Upper lobe of left lung (tissue), 6 donors: ENCODE measurements around the gene UBC. TPM values are rescaled to one million over a fixed set of nuclear protein-coding genes. Genes with fewer than 3 reads are reported as not detected.
A peak's percentile ranks its signal among the peaks of the same experiment; 100 is the strongest.

ENCODE experiments used
- ATAC-seq, 2 donors: fragments of 200-7000 bp; cut with Tn5 transposase; one replicate each; pipeline ENCODE4 v1.9.1; 2022; ENCODE audit warnings: mild to moderate bottlenecking in 2 of 2, moderate library complexity in 2 of 2; ENCODE audit not compliant: low FRiP score in 2 of 2
- DNase-seq, 2 donors: peaks; one replicate each; pipeline ENCODE4 v3.0.0-alpha.2; 2019 to 2020
- H3K27ac ChIP-seq, 4 donors: fragments of 200-600 bp; sonication (generic); one replicate each; pipeline ENCODE4 v1.5.1; 2016 to 2019
- H3K27me3 ChIP-seq, 4 donors: fragments of 200-600 bp; sonication (generic); one replicate each; pipeline ENCODE4 v1.5.1; 2017 to 2019
- H3K36me3 ChIP-seq, 4 donors: fragments of 200-600 bp; sonication (generic); one replicate each; pipeline ENCODE4 v1.5.1; 2016 to 2019
- H3K4me1 ChIP-seq, 4 donors: fragments of 200-600 bp; sonication (generic); one replicate each; pipeline ENCODE4 v1.5.1; 2018 to 2019
- H3K4me3 ChIP-seq, 4 donors: fragments of 200-600 bp; sonication (generic); one replicate each; pipeline ENCODE4 v1.5.1; 2017 to 2019; ENCODE audit warnings: mild to moderate bottlenecking in 2 of 4, moderate library complexity in 1 of 4
- H3K9me3 ChIP-seq, 4 donors: fragments of 200-600 bp; sonication (generic); one replicate each; pipeline ENCODE4 v1.5.1; 2018 to 2019
- EP300 ChIP-seq, 4 donors: sonication (generic); formaldehyde crosslinking; IDR thresholded peaks; one replicate each; pipeline ENCODE4 v1.5.1; 2017; ENCODE audit warnings: antibody characterized with exemption in 4 of 4, control low read depth in 2 of 4
- POLR2A ChIP-seq, 4 donors: fragments of 450-650 bp; IDR thresholded peaks; one replicate each; pipeline ENCODE4 v1.5.1; 2016 to 2017; ENCODE audit warnings: antibody characterized with exemption in 4 of 4, mild to moderate bottlenecking in 2 of 4
- POLR2AphosphoS5 ChIP-seq, 2 donors: sonication (generic); formaldehyde crosslinking; IDR thresholded peaks; one replicate each; pipeline ENCODE4 v1.5.1; 2017; ENCODE audit warnings: antibody characterized with exemption in 2 of 2
- WGBS, 2 donors: methylation state at CpG; one replicate each; pipeline ENCODE4 v1.1.5; 2017 to 2018; 5-methylcytosine and 5-hydroxymethylcytosine counted together
- small RNA-seq, 4 donors: library from RNA; depleted of rRNA; stranded (forward); fragments of <200 nt; gene quantifications; one replicate each; pipeline ENCODE3, GENCODE V24; 2016
- total RNA-seq, 6 donors: library from RNA; depleted of rRNA in 4 of 6; stranded (reverse); fragments of >200 nt in 4 of 6; gene quantifications; one replicate each; pipeline versions ENCODE4 v1.1.0 to v1.2.1, GENCODE V29; 2016 to 2021
- TF ChIP-seq, protein P1 (sequence below), 6 experiments: fragments of 450-650 bp in 4 of 6; fragments of 200-600 bp in 2 of 6; sonication (generic) in 2 of 6; IDR thresholded peaks; one replicate each; pipeline ENCODE4 v1.5.1; 2016 to 2019; ENCODE audit warnings: antibody characterized with exemption in 6 of 6
- donor health status: DM: no; HTN: no; CAD: no; lungs with moderate emphysema.
- donor health status: DM: no; HTN: yes; CAD: no; lungs with severe emphysema.

UBC gene
- total RNA-seq, 6 donors from 2014 or later, result 649 to 1,729 (median 1,078) TPM

GRCh38 chr12:124862768-124863415, 51.6 kb downstream of the UBC start:
- 22 to 76% methylated on average over 6 to 21 of the region's 22 CpGs for WGBS, 2 donors
- TF ChIP-seq, protein P1, sequence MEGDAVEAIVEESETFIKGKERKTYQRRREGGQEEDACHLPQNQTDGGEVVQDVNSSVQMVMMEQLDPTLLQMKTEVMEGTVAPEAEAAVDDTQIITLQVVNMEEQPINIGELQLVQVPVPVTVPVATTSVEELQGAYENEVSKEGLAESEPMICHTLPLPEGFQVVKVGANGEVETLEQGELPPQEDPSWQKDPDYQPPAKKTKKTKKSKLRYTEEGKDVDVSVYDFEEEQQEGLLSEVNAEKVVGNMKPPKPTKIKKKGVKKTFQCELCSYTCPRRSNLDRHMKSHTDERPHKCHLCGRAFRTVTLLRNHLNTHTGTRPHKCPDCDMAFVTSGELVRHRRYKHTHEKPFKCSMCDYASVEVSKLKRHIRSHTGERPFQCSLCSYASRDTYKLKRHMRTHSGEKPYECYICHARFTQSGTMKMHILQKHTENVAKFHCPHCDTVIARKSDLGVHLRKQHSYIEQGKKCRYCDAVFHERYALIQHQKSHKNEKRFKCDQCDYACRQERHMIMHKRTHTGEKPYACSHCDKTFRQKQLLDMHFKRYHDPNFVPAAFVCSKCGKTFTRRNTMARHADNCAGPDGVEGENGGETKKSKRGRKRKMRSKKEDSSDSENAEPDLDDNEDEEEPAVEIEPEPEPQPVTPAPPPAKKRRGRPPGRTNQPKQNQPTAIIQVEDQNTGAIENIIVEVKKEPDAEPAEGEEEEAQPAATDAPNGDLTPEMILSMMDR (IDR thresholded peaks at IDR 0.05), result no peak
- TF ChIP-seq POLR2AphosphoS5 (IDR thresholded peaks at IDR 0.05) (no peak), EP300 (IDR thresholded peaks at IDR 0.05) (no peak), POLR2A (IDR thresholded peaks at IDR 0.05) (no peak)
- no peaks in the 10 kb centered on the region for H3K27me3 ChIP-seq
- H3K9me3 ChIP-seq, result no peaks in the 10 kb centered on the region
- ATAC-seq (peak in 1 of 2 donors; percentile 7), DNase-seq (peak in 1 of 2 donors; percentile 30)
- H3K4me3 ChIP-seq, result peak overlapping the region; percentile 66 to 80 (median 72)
- H3K4me1 ChIP-seq, result peaks cover 12 to 50% (median 29%) of the 10 kb centered on the region in 4 donors
- H3K36me3 ChIP-seq, result no peaks in the 10 kb centered on the region
- peak overlapping the region in 2 of 4 donors; percentile 79 to 81 for H3K27ac ChIP-seq

DNA sequence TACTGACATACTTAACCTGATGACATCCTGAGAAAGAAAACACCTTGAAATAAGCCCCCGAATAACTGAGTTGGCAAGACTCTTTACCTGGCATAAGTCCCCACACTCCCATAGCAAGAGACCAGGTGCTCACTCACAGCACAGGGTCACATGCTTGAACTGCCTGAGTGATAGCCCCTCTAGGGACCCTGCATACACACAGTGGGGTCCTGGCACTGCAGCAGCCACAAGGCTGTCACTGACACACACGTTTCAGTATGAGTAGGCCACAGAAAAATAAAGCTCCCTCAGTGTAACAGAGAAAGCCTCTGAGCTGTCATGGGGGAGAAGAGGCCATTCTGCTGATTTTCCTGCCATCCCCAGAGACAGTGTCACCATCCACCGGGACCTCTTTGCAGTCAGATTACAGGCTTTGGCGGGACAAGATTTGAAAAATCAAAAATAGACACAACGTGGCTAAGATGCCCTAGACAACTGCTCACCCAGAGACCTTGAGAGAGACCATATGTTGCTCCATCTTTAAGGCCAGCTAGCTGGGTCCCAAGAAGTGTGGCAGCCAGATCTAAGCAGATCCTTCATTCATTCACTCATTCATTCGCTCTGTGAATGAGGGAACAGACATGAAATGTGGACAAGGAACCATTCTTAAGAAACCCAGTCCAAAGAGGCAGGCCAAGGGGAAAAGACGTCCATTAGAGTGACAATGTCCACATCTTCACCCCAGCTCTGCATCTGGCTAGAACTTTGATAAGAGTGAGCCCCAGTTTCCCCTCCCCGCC, 52.4 kb downstream of the UBC start:
- Histone ChIP-seq H3K27me3 (no peaks in the 10 kb centered on the region), H3K36me3 (no peaks in the 10 kb centered on the region), H3K4me3 (peak overlapping the region in 1 of 4 donors; percentile 80), H3K4me1 (peaks cover 12 to 44% (median 27%) of the 10 kb centered on the region in 4 donors), H3K27ac (no peak overlapping the region), H3K9me3 (no peaks in the 10 kb centered on the region)
- ATAC-seq (no peak), DNase-seq (no peak)
- TF ChIP-seq POLR2AphosphoS5 (IDR thresholded peaks at IDR 0.05), result no peak
- TF ChIP-seq EP300 (IDR thresholded peaks at IDR 0.05), result no peak
- TF ChIP-seq, protein P1 (IDR thresholded peaks at IDR 0.05), result no peak
- no peak for TF ChIP-seq POLR2A (IDR thresholded peaks at IDR 0.05)
- 82 to 85% methylated on average over 7 to 8 of the region's 8 CpGs for WGBS, 2 donors

Small RNAs within 50 kb of the gene (small RNA-seq; reads per million reads assigned to genes)
- 0 to 0.22 (median 0) reads per million in 4 donors for gene MIR5188
- 0 reads per million in 4 donors for gene RNU6-927P

Other genes with a start within 250 kb of the UBC start
- 10 to 100 TPM; 10.0 to 51.3 (median 22.5) TPM for gene SCARB1, start 50.8 kb downstream of the UBC start, total RNA-seq
- 10 to 100 TPM in 5 of 6 donors, 1 to 10 TPM in 1; 7.5 to 28.3 (median 18.3) TPM for gene DHX37, start 74.5 kb upstream of the UBC start, total RNA-seq
- gene BRI3BP, start 79.0 kb upstream of the UBC start, total RNA-seq, result 1 to 10 TPM; 3.1 to 8.5 (median 6.7) TPM
- gene AACS, start 150.8 kb upstream of the UBC start, total RNA-seq, result 10 to 100 TPM; 14.7 to 28.6 (median 25.5) TPM